Measurements from ENCODE around the gene TLR8. TPM values are rescaled to one million over a fixed set of nuclear protein-coding genes. Genes with fewer than 3 reads are reported as not detected.

The TLR8 gene
- not detected in 5 replicates for total RNA-seq (2022; extraction: Qiagen RNA extraction)

GRCh38 chrX:12906046-12906761 is at the start of gene TLR8:
Gene TLR8 (plus strand): TSS chrX:12906620. CDS start chrX:12906707, 87 bp downstream.

GRCh38 chrX:12866451-12867377 is 39.7 kb upstream of the TLR8 start, which contains the start of gene TLR7:
Gene TLR7 (plus strand): TSS chrX:12867072. CDS start chrX:12867579, 507 bp downstream.

Other genes starting within 250 kb of the TLR8 start
- 36.2 to 45.9 TPM (median 43.3 TPM) in 5 replicates for gene PRPS2, start 115.2 kb upstream of the TLR8 start, total RNA-seq (2022; extraction: Qiagen RNA extraction)
- not detected in 5 replicates for gene TLR7, start 39.5 kb upstream of the TLR8 start, total RNA-seq (2022; extraction: Qiagen RNA extraction)
- 5,413 to 7,257 TPM (median 5,791 TPM) in 5 replicates for gene TMSB4X, start 68.5 kb downstream of the TLR8 start, total RNA-seq (2022; extraction: Qiagen RNA extraction)
- gene FAM9C, start 138.0 kb downstream of the TLR8 start, total RNA-seq (2022; extraction: Qiagen RNA extraction): not detected in 5 replicates